ENCODE results near the gene LAMA3. TPM values are rescaled to one million over a fixed set of nuclear protein-coding genes. Genes with fewer than 3 reads are reported as not detected.

LAMA3 gene
- total RNA-seq, 1 donor from 2014 or later, result not detected

- Mint-ChIP-seq H3K9me3 (no peaks in the 10 kb centered on the region), H3K36me3 (ENCODE audit: low read depth) (no peaks in the 10 kb centered on the region), H3K27ac (no peak overlapping the region), H3K27me3 (ENCODE audit: insufficient read depth) (peaks cover 4% of the 10 kb centered on the region), H3K4me3 (no peak overlapping the region), H3K4me1 (ENCODE audit: low read depth) (peaks cover 13% of the 10 kb centered on the region)
- intact Hi-C loops (cut with micrococcal nuclease), result no loop called here
- no peak for DNase-seq (ENCODE audit: low spot score)
Observed at GRCh38 chr18:23880931-23881617, 191.8 kb downstream of the LAMA3 start.

- no peak overlapping the region for H3K4me3 Mint-ChIP-seq
- H3K27ac Mint-ChIP-seq, result no peak overlapping the region
- peaks cover 18% of the 10 kb centered on the region for H3K4me1 Mint-ChIP-seq (ENCODE audit: low read depth)
- H3K9me3 Mint-ChIP-seq, result no peaks in the 10 kb centered on the region
- H3K27me3 Mint-ChIP-seq (ENCODE audit: insufficient read depth), result peaks cover 4% of the 10 kb centered on the region
- H3K36me3 Mint-ChIP-seq (ENCODE audit: low read depth), result no peaks in the 10 kb centered on the region
- DNase-seq (ENCODE audit: low spot score), result no peak
- intact Hi-C loops (cut with micrococcal nuclease), result no loop called here
Observed at GRCh38 chr18:23881778-23882177, 192.5 kb downstream of the LAMA3 start.

- Mint-ChIP-seq H3K9me3 (no peaks in the 10 kb centered on the region), H3K4me1 (ENCODE audit: low read depth) (peaks cover 23% of the 10 kb centered on the region), H3K4me3 (no peak overlapping the region), H3K27ac (no peak overlapping the region), H3K36me3 (ENCODE audit: low read depth) (no peaks in the 10 kb centered on the region), H3K27me3 (ENCODE audit: insufficient read depth) (peaks cover 6% of the 10 kb centered on the region)
- intact Hi-C loops (cut with micrococcal nuclease), result no loop called here
- no peak for DNase-seq (ENCODE audit: low spot score)
Observed at GRCh38 chr18:23882616-23883276, 193.5 kb downstream of the LAMA3 start.

GRCh38 chr18:23883277-23883790, 194.1 kb downstream of the LAMA3 start:
- H3K4me3 Mint-ChIP-seq, result no peak overlapping the region
- intact Hi-C loops (cut with micrococcal nuclease), result no loop called here
- no peaks in the 10 kb centered on the region for H3K9me3 Mint-ChIP-seq
- H3K27ac Mint-ChIP-seq, result no peak overlapping the region
- H3K27me3 Mint-ChIP-seq (ENCODE audit: insufficient read depth), result peaks cover 4% of the 10 kb centered on the region
- peaks cover 23% of the 10 kb centered on the region for H3K4me1 Mint-ChIP-seq (ENCODE audit: low read depth)
- no peak for DNase-seq (ENCODE audit: low spot score)
- no peaks in the 10 kb centered on the region for H3K36me3 Mint-ChIP-seq (ENCODE audit: low read depth)

GRCh38 chr18:23884681-23885375, 195.6 kb downstream of the LAMA3 start:
- Mint-ChIP-seq H3K27me3 (ENCODE audit: insufficient read depth) (peaks cover 4% of the 10 kb centered on the region), H3K4me3 (no peak overlapping the region), H3K9me3 (no peaks in the 10 kb centered on the region), H3K27ac (no peak overlapping the region), H3K36me3 (ENCODE audit: low read depth) (no peaks in the 10 kb centered on the region), H3K4me1 (ENCODE audit: low read depth) (peaks cover 23% of the 10 kb centered on the region)
- no peak for DNase-seq (ENCODE audit: low spot score)
- intact Hi-C loops (cut with micrococcal nuclease), result loop anchor here (5.0 kb wide), 1 partner anchor 48 kb away; no protein-coding TSS in a partner anchor

- no peaks in the 10 kb centered on the region for H3K9me3 Mint-ChIP-seq
- peaks cover 4% of the 10 kb centered on the region for H3K27me3 Mint-ChIP-seq (ENCODE audit: insufficient read depth)
- H3K4me3 Mint-ChIP-seq, result no peak overlapping the region
- no peak overlapping the region for H3K27ac Mint-ChIP-seq
- intact Hi-C loops (cut with micrococcal nuclease), result loop anchor here (5.0 kb wide), 1 partner anchor 48 kb away; no protein-coding TSS in a partner anchor
- H3K4me1 Mint-ChIP-seq (ENCODE audit: low read depth), result peaks cover 23% of the 10 kb centered on the region
- H3K36me3 Mint-ChIP-seq (ENCODE audit: low read depth), result no peaks in the 10 kb centered on the region
- DNase-seq (ENCODE audit: low spot score), result no peak
Observed at GRCh38 chr18:23885750-23886149, 196.5 kb downstream of the LAMA3 start.

- Mint-ChIP-seq H3K27me3 (ENCODE audit: insufficient read depth) (peaks cover 4% of the 10 kb centered on the region), H3K4me3 (no peak overlapping the region), H3K4me1 (ENCODE audit: low read depth) (peaks cover 23% of the 10 kb centered on the region), H3K27ac (no peak overlapping the region), H3K9me3 (no peaks in the 10 kb centered on the region), H3K36me3 (ENCODE audit: low read depth) (no peaks in the 10 kb centered on the region)
- intact Hi-C loops (cut with micrococcal nuclease), result loop anchor here (5.0 kb wide), 1 partner anchor 50 kb away; no protein-coding TSS in a partner anchor
- DNase-seq (ENCODE audit: low spot score), result no peak
Observed at GRCh38 chr18:23887035-23887434, 197.8 kb downstream of the LAMA3 start.

- intact Hi-C loops (cut with micrococcal nuclease), result loop anchor here (5.0 kb wide), 1 partner anchor 50 kb away; no protein-coding TSS in a partner anchor
- Mint-ChIP-seq H3K4me3 (no peak overlapping the region), H3K27me3 (ENCODE audit: insufficient read depth) (peaks cover 4% of the 10 kb centered on the region), H3K27ac (no peak overlapping the region), H3K9me3 (no peaks in the 10 kb centered on the region), H3K36me3 (ENCODE audit: low read depth) (no peaks in the 10 kb centered on the region), H3K4me1 (ENCODE audit: low read depth) (peaks cover 23% of the 10 kb centered on the region)
- DNase-seq (ENCODE audit: low spot score), result no peak
Observed at GRCh38 chr18:23887493-23887892, 198.2 kb downstream of the LAMA3 start.

GRCh38 chr18:23888881-23889280, 199.6 kb downstream of the LAMA3 start:
- intact Hi-C loops (cut with micrococcal nuclease), result loop anchor here (5.0 kb wide), 1 partner anchor 52 kb away; no protein-coding TSS in a partner anchor
- no peak for DNase-seq (ENCODE audit: low spot score)
- Mint-ChIP-seq H3K4me3 (no peak overlapping the region), H3K27ac (no peak overlapping the region), H3K9me3 (no peaks in the 10 kb centered on the region), H3K36me3 (ENCODE audit: low read depth) (no peaks in the 10 kb centered on the region), H3K4me1 (ENCODE audit: low read depth) (peaks cover 23% of the 10 kb centered on the region), H3K27me3 (ENCODE audit: insufficient read depth) (peaks cover 4% of the 10 kb centered on the region)

GRCh38 chr18:23889907-23890306, 200.7 kb downstream of the LAMA3 start:
- Mint-ChIP-seq H3K9me3 (no peaks in the 10 kb centered on the region), H3K36me3 (ENCODE audit: low read depth) (no peaks in the 10 kb centered on the region), H3K27ac (no peak overlapping the region), H3K4me1 (ENCODE audit: low read depth) (peaks cover 22% of the 10 kb centered on the region), H3K4me3 (no peak overlapping the region), H3K27me3 (ENCODE audit: insufficient read depth) (peaks cover 4% of the 10 kb centered on the region)
- intact Hi-C loops (cut with micrococcal nuclease), result loop anchor here (5.0 kb wide), 1 partner anchor 53 kb away; no protein-coding TSS in a partner anchor
- DNase-seq (ENCODE audit: low spot score), result no peak

- H3K9me3 Mint-ChIP-seq, result no peaks in the 10 kb centered on the region
- H3K27ac Mint-ChIP-seq, result no peak overlapping the region
- no peak overlapping the region for H3K4me3 Mint-ChIP-seq
- DNase-seq (ENCODE audit: low spot score), result no peak
- intact Hi-C loops (cut with micrococcal nuclease), result no loop called here
- peaks cover 15% of the 10 kb centered on the region for H3K4me1 Mint-ChIP-seq (ENCODE audit: low read depth)
- no peaks in the 10 kb centered on the region for H3K36me3 Mint-ChIP-seq (ENCODE audit: low read depth)
- peaks cover 5% of the 10 kb centered on the region for H3K27me3 Mint-ChIP-seq (ENCODE audit: insufficient read depth)
Observed at GRCh38 chr18:23890589-23890988, 201.3 kb downstream of the LAMA3 start.

GRCh38 chr18:23893653-23894052, 204.4 kb downstream of the LAMA3 start:
- Mint-ChIP-seq H3K9me3 (no peaks in the 10 kb centered on the region), H3K4me1 (ENCODE audit: low read depth) (no peaks in the 10 kb centered on the region), H3K27ac (no peak overlapping the region), H3K4me3 (no peak overlapping the region), H3K27me3 (ENCODE audit: insufficient read depth) (peaks cover 8% of the 10 kb centered on the region), H3K36me3 (ENCODE audit: low read depth) (no peaks in the 10 kb centered on the region)
- DNase-seq (ENCODE audit: low spot score), result no peak
- intact Hi-C loops (cut with micrococcal nuclease), result no loop called here
